Measurements from ENCODE around the gene GNAQ. TPM values are rescaled to one million over a fixed set of nuclear protein-coding genes. Genes with fewer than 3 reads are reported as not detected.

The GNAQ gene
- total RNA-seq, 2 donors from 2014 or later = 15.8 to 22.1 TPM

GRCh38 chr9:77756449-77756848, 275.2 kb downstream of the GNAQ start:
- intact Hi-C loops (cut with DNase I) = loop anchor here (10.0 kb wide), 1 partner anchor 302 kb away; no protein-coding TSS in a partner anchor
- TF ChIP-seq POLR2A (IDR thresholded peaks at IDR 0.05) (no peak), CTCF (IDR thresholded peaks at IDR 0.05) (no peak)
- ATAC-seq (no peak), DNase-seq (no peak)
- H3K4me3 ChIP-seq = no peak overlapping the region
- H3K4me1 ChIP-seq = peaks cover 11% of the 10 kb centered on the region
- H3K36me3 ChIP-seq (replicated peaks in 1 of 2; ENCODE audit: insufficient read depth in 1 of 2, low read depth in 2 of 2) = no peaks in the 10 kb centered on the region
- no peak overlapping the region for H3K27ac ChIP-seq
- H3K27me3 ChIP-seq = no peaks in the 10 kb centered on the region
- WGBS, 2 donors = 0 to 38% methylated on average over 1 of the region's 1 CpG
- no peaks in the 10 kb centered on the region for H3K9me3 ChIP-seq

GRCh38 chr9:77753180-77753579, 278.4 kb downstream of the GNAQ start:
- whole genome bisulfite sequencing, 2 donors = 86% methylated on average over 9 of the region's 9 CpGs
- ATAC-seq (no peak), DNase-seq (no peak)
- Histone ChIP-seq H3K9me3 (no peaks in the 10 kb centered on the region), H3K36me3 (replicated peaks in 1 of 2; ENCODE audit: insufficient read depth in 1 of 2, low read depth in 2 of 2) (no peaks in the 10 kb centered on the region), H3K27me3 (no peaks in the 10 kb centered on the region), H3K4me3 (no peak overlapping the region), H3K27ac (no peak overlapping the region), H3K4me1 (peaks cover 11% of the 10 kb centered on the region)
- TF ChIP-seq POLR2A (IDR thresholded peaks at IDR 0.05) = no peak
- TF ChIP-seq CTCF (IDR thresholded peaks at IDR 0.05) = no peak
- intact Hi-C loops (cut with DNase I) = loop anchor here (10.0 kb wide), 1 partner anchor 298 kb away; no protein-coding TSS in a partner anchor

- Histone ChIP-seq H3K4me1 (peaks cover 11% of the 10 kb centered on the region), H3K9me3 (no peaks in the 10 kb centered on the region), H3K27me3 (no peaks in the 10 kb centered on the region), H3K27ac (no peak overlapping the region), H3K4me3 (no peak overlapping the region), H3K36me3 (replicated peaks in 1 of 2; ENCODE audit: insufficient read depth in 1 of 2, low read depth in 2 of 2) (no peaks in the 10 kb centered on the region)
- intact Hi-C loops (cut with DNase I) = loop anchor here (10.0 kb wide), 1 partner anchor 298 kb away; no protein-coding TSS in a partner anchor
- TF ChIP-seq POLR2A (IDR thresholded peaks at IDR 0.05) (no peak), CTCF (IDR thresholded peaks at IDR 0.05) (no peak)
- ATAC-seq (no peak), DNase-seq (peak in 1 of 4 donors; percentile 9)
- 10 to 31% methylated on average over 1 of the region's 1 CpG for WGBS, 2 donors
Measured at GRCh38 chr9:77752554-77752953, 279.1 kb downstream of the GNAQ start.

- Histone ChIP-seq H3K9me3 (no peaks in the 10 kb centered on the region), H3K27ac (no peak overlapping the region), H3K27me3 (no peaks in the 10 kb centered on the region), H3K4me1 (peaks cover 6% of the 10 kb centered on the region), H3K36me3 (replicated peaks in 1 of 2; ENCODE audit: insufficient read depth in 1 of 2, low read depth in 2 of 2) (no peaks in the 10 kb centered on the region), H3K4me3 (no peak overlapping the region)
- peak; percentile 25 to 64 (median 49) for TF ChIP-seq CTCF (IDR thresholded peaks at IDR 0.05)
- no peak for TF ChIP-seq POLR2A (IDR thresholded peaks at IDR 0.05)
- DNase-seq (peak in 1 of 4 donors; percentile 43), ATAC-seq (peak; percentile 68)
- intact Hi-C loops (cut with DNase I) = loop anchor here (10.0 kb wide), 1 partner anchor 297 kb away; no protein-coding TSS in a partner anchor
- 28 to 31% methylated on average over 8 of the region's 8 CpGs for WGBS, 2 donors
Measured at GRCh38 chr9:77751341-77752091, 280.1 kb downstream of the GNAQ start.

All from body of pancreas (tissue), 4 donors.